Central memory CD4-positive, alpha-beta T cell (primary cell): ENCODE results near the gene SDK1.

ENCODE experiments used
- DNase-seq: peaks from one replicate; pipeline ENCODE4 v3.0.0; 2022

SDK1 gene

DNA sequence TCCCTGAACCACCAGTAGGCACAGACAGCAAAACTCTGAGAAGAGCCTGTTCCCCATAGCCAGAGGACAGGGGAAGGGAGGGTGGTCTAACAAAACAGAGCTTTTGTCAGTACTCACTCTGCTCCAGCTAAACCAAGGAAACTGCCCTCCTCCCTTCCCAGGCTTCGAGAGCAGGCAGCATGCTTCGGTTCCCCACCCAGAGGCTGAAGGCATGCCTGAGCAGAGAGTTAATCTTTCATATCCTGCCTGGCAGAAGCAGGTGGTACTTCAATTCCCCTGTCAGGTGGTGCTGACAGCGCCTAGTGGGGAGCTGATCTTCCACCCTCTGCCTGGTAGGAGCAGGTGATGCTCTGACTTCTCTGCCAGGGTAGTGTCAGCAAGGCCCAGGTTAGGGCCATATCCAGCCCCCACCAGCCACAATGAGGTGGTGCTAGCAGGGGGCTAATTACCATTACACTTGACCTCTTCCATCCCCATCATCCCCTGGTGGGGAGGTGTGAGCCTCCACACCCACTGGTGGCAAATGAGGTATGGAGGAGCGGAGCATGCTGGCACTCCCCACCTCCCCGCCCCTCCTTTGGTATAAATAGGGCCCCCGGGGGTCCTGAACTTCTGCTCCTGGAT lies 35.1 kb downstream of the SDK1 start:
- no peak for DNase-seq

DNA sequence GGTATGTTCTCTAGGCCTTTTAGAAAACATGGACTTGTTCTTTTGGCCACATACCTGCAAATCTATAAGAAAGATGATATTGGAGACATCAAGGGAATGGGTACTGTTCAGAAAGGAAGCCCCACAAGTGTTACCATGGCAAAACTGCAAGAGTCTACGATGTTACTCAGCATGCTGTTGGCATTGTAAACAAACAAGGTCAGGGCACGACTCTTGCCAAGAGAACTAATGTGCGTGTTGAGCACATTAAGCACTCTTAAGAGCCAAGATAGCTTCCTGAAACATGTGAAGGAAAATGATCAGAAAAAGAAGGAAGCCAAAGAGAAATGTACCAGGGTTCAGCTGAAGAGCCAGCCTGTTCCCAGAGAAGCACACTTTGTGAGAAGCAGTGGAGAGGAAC lies 37.1 kb downstream of the SDK1 start:
- DNase-seq: no peak

GRCh38 chr7:3345699-3346481 lies 44.8 kb downstream of the SDK1 start:
- no peak for DNase-seq

DNA sequence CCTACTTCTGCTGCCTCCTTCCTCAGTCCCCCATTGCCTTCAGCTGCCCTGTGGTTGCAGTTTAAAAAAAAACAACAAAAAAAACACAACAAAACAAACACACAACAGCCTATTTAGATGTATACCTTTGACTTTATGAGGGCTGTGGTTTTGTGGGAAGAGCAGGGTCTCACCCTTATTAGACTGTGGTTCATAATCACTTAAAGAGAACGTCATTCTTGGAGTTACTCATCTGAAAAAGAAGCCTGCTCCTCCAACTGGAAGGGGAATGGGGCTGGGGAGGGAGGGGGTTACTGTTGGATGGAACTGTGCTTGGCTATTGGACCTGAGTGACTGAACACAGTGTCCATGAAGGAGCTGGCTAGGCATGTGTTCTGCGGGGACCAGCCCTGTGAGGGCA lies 48.1 kb downstream of the SDK1 start:
- DNase-seq: no peak

- DNase-seq: no peak
These were observed 55.1 kb downstream of the SDK1 start for GRCh38 chr7:3356173-3356572.

DNA sequence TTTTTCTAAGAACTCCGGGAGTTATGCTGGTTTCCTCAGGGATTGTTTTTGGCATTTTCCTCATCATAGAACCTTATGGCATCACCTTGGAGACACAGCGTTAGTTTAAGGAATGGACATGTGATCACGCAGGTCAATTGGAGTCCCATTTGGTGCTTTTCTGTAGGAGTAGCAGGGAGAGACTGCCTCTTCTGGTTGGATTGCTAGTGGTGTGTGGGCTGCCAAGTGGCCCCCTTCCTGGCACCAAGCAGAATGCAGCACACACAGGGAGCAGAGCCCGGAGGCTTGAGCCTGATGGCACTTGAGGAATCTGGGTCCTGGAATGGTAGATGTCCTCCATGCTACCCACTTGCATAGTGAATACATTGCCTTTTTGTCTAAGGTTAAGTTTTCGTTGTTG lies 57.9 kb downstream of the SDK1 start:
- DNase-seq: no peak

DNA sequence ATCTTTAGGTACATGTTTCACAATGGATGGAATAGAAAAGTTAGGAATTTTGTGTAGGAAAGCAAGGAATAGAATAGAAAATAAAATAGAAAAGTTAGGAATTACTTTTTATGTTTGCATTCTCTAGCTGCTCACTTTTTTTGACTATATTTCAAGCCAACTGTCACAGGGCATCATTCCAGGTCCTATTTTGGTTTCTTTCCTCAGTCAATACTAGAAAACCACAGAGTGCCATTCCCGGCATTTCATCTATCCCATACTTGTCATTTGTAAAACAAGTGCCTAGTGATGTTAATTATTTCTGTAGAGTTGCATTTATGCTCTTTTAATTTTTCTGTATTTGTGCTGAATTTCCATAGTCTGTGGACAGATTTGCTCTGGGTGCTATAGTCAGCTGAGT lies 66.2 kb downstream of the SDK1 start:
- no peak for DNase-seq

DNA sequence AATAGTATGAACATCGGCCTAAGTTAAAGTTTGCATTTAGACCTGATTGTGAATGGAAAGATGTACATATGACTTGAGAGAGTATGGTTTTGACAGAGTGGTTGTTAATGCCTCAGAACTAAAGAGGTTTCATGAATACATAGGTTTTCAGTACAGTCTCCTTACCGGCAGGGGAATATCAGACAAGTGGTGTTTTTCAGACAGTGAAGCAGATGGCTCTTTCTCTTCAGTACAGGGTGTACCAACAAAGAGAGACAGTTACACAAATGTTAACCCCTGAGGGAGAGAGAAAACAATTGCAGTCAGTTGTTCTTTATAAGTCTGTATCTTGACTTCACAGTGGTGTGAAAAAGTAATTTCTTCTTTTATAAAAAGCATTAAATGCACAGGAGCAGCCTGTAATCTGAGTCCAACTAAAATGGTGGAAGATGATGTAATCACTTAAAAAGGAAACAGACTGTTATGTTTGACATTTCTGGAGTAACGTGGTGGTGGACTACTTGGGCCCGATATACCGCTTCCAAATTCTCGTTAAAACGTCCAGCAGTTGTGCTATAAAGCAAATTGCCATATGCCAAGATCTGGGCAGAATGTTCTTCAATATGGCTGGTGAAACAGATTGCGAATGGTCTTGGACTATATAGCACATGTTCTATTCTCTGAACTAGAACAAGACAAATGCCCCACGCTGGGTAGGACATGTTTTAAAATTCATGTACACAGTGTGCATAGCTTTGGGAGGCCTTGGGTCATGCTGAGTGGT lies 69.2 kb downstream of the SDK1 start:
- DNase-seq: no peak

DNA sequence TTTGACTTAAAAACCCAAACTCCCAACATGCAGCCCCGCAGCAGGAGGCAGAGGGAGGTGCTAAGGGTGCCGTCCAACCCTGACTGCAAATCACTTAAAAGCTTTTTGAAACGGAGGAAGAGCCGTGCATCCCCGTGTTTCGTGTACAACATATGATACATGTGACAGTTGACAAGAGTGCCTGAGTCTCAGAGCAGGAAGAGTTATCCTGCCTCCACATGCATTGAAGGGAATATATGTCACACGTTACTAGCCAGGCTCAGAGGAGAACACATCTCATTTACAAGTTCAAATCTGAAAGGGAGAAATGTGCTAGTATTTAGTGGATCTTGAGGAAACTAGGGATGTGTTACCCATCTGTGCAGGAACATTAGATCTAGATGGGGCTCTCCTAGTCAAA lies 69.9 kb downstream of the SDK1 start:
- no peak for DNase-seq

- DNase-seq: no peak
These were observed 70.5 kb downstream of the SDK1 start for GRCh38 chr7:3371601-3372000.

DNA sequence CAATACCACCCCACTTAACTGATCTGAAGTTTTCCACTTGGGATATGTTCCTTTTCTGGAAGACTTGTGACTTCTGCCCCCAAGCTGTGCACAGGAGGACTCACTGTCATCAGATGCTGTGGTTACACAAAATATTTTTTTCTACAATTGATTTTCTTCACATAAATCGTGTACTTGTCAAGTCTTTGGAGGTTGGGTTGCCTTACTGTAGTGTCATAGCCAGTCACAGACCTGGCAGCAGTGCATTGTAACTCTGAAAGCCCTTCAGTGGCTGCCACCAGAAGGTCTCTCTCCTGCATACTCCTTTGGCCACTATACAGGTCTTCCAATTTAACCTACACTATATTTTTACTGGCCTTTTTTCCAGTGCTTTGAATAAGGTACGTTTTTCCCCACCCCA lies 73.2 kb downstream of the SDK1 start:
- no peak for DNase-seq

- DNase-seq: no peak
These were observed 77.5 kb downstream of the SDK1 start for GRCh38 chr7:3378390-3379150.

GRCh38 chr7:3380034-3380433 lies 79.0 kb downstream of the SDK1 start:
- DNase-seq: no peak

DNA sequence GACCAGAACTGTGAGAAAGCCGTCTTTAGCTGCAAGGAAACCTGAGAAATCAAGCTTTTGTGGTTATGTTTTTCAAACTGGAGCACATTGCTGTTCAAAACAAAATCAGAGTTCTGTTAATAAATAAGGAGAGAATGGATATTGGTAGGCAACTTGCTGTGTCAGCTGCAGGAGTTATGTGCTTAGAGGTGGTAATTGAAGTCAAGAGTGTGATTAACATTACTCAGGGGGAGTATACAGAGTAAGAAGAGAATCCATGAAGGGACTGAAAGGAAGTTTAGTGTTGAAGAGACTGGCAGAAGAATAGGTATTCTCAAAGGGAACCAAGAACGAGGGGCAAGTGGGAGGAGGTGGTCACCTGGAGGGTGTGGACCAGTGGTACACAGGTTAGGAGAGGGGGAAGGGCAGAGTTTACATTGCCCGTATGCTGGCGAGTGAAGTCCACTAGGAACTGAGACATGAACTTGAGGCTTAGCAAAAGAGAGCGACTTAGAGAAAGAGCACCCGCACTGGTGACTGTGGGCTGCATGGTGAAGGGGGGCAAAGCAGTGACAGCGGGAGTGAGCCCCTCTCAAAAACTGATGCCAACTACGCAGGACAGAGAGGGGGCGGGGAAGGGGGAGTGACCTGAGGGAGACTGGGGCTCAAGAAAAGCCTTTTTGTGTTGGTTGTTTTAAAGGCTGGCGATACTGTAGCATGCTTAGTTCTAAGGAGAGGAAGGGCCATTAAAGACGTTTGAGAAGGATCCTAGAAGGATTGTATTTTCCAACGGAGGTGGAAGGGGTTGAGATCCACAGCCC lies 80.0 kb downstream of the SDK1 start:
- DNase-seq: no peak

DNA sequence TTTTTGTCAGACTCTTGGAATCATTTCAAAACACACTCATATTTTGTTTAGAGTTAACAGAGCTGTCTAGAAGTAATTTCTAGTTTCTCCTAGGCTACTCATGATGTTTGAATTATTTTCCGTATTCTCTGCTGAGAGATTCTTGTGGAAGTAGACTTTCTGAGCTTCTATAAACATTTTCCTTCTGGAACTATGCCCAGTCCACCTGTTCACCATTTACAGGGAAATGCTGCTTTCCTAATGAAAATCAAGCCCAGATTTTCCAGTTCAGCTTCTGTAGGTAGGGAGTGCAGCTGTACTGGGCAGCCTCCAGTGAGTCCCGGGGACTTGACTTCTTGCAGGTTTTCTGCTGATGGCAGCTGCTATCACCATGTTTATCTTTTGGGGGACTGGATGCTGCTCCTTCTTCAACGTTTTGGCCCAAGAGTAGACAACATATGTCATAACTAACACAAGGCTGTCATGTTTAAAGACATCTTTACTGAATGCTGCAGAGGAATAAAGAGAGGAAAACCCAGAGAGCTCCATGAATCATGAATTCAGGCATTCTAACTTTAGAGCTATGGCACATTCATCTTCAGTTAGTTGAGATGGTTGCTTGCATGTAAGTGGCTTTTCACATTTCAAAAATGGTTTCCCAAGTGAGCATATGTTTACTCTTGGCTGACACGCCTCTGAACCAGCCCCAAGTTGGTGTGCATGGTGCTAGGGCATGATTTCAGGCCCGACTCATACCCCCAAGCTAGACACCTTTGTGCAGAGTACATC lies 85.6 kb downstream of the SDK1 start:
- no peak for DNase-seq

- DNase-seq: no peak
These were observed 92.8 kb downstream of the SDK1 start for GRCh38 chr7:3393862-3394261.

GRCh38 chr7:3397324-3397723 lies 96.3 kb downstream of the SDK1 start:
- no peak for DNase-seq

DNA sequence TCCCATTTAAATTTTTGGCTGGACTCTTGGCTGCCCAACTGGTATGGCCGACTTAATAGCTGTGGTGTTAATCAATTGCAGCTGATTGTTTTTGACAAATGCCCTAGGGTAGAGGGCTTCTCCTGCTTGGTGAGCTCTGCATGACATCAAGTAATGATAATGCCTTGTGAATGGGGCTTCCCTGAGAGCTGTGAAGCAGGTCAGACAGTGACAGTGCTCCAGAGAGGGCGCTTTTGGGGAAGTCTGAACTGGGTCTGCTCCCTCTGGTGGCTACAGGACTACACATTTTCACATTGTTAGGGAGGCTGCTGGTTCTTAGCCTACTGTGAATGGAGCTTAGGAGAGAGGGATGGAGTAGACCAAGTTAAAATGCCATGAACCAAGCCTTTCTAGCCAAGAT lies 98.8 kb downstream of the SDK1 start:
- DNase-seq: no peak

- no peak for DNase-seq
These were observed 103.4 kb downstream of the SDK1 start for GRCh38 chr7:3404501-3404900.

GRCh38 chr7:3408814-3409595 lies 108.0 kb downstream of the SDK1 start:
- no peak for DNase-seq

- DNase-seq: no peak
These were observed 111.8 kb downstream of the SDK1 start for GRCh38 chr7:3412871-3413270.
